Body of pancreas (tissue), 4 donors: ENCODE results near the gene ABCC3. TPM values are rescaled to one million over a fixed set of nuclear protein-coding genes. Genes with fewer than 3 reads are reported as not detected.

ENCODE experiments used
- ATAC-seq: fragments of 150-250 bp; one replicate; pipeline ENCODE4 v1.9.1; 2016
- DNase-seq, 4 donors: peaks; one replicate each; pipeline ENCODE4 v3.0.0-alpha.2; 2019
- H3K27ac ChIP-seq, 4 donors: fragments of 200-600 bp; sonication (generic); 1 replicate in 3 of 4; 2 replicates in 1 of 4; pipeline versions ENCODE4 v1.5.1 to v1.6.1; 2016 to 2019; ENCODE audit warnings: mild to moderate bottlenecking in 1 of 4, mixed read lengths in 1 of 4, moderate library complexity in 1 of 4
- H3K27me3 ChIP-seq, 2 donors: fragments of 200-600 bp; sonication (generic); one replicate each; pipeline ENCODE4 v1.6.0; 2016; ENCODE audit warnings: mild to moderate bottlenecking in 1 of 2
- H3K36me3 ChIP-seq, 2 donors: fragments of 200-600 bp; sonication (generic); replicated peaks in 1 of 2; 2 replicates each; pipeline ENCODE4 v1.5.1; 2016; ENCODE audit warnings: low read depth in 2 of 2; ENCODE audit not compliant: insufficient read depth in 1 of 2
- H3K4me1 ChIP-seq: fragments of 200-600 bp; sonication (generic); one replicate; pipeline ENCODE4 v1.6.0; 2016
- H3K4me3 ChIP-seq, 2 donors: fragments of 200-600 bp; sonication (generic); 1 replicate in 1 of 2; 2 replicates in 1 of 2; pipeline ENCODE4 v1.5.1; 2016 to 2019
- H3K9me3 ChIP-seq, 3 donors: fragments of 200-600 bp; sonication (generic); 1 replicate in 2 of 3; 2 replicates in 1 of 3; pipeline ENCODE4 v1.5.1; 2016
- CTCF ChIP-seq, 7 experiments: fragments of 450-650 bp in 4 of 7; fragments of 200-600 bp in 3 of 7; sonication (generic) in 3 of 7; IDR thresholded peaks; one replicate each; pipeline ENCODE4 v1.5.1; 2016 to 2019; ENCODE audit warnings: antibody characterized with exemption in 7 of 7
- POLR2A ChIP-seq, 3 donors: fragments of 450-650 bp; IDR thresholded peaks; one replicate each; pipeline ENCODE4 v1.6.1; 2016; ENCODE audit warnings: antibody characterized with exemption in 3 of 3, mild to moderate bottlenecking in 2 of 3
- WGBS, 2 donors: methylation state at CpG; one replicate each; pipeline ENCODE4 v1.1.5; 2017; 5-methylcytosine and 5-hydroxymethylcytosine counted together
- intact Hi-C: fragments of 100-400 bp; cut with DNase I; formaldehyde crosslinking; loops from one replicate; pipeline ENCODE4 v1.15.1; 2023
- total RNA-seq, 2 donors: library from RNA; depleted of rRNA; stranded (reverse); fragments of >200 nt; gene quantifications; one replicate each; pipeline ENCODE4 v1.1.0, GENCODE V29; 2016

ABCC3 gene
- total RNA-seq, 2 donors from 2014 or later = 130 to 163 TPM

DNA sequence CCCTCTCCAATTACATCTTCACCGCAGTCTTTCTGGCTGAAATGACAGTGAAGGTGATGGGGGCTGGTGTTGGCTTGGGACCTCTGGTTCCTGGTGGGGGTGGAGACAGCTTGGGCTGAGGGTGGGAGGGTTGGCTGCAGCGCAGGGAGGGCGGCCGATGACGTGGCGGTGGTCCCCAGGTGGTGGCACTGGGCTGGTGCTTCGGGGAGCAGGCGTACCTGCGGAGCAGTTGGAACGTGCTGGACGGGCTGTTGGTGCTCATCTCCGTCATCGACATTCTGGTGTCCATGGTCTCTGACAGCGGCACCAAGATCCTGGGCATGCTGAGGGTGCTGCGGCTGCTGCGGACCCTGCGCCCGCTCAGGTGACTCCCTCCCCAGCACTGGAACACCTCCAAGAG, 31.8 kb upstream of the ABCC3 start:
- DNase-seq (no peak), ATAC-seq (no peak)
- no peak overlapping the region for H3K4me3 ChIP-seq
- TF ChIP-seq CTCF (IDR thresholded peaks at IDR 0.05) = no peak
- TF ChIP-seq POLR2A (IDR thresholded peaks at IDR 0.05) = no peak
- no peaks in the 10 kb centered on the region for H3K36me3 ChIP-seq
- intact Hi-C loops = no loop called here
- H3K27me3 ChIP-seq = no peaks in the 10 kb centered on the region
- H3K4me1 ChIP-seq = peaks cover 8% of the 10 kb centered on the region
- H3K9me3 ChIP-seq = no peaks in the 10 kb centered on the region
- WGBS, 2 donors = 70% methylated on average over 18 of the region's 18 CpGs; no CpG with 5 or more reads in 1 of the 2 donors
- no peak overlapping the region for H3K27ac ChIP-seq

DNA sequence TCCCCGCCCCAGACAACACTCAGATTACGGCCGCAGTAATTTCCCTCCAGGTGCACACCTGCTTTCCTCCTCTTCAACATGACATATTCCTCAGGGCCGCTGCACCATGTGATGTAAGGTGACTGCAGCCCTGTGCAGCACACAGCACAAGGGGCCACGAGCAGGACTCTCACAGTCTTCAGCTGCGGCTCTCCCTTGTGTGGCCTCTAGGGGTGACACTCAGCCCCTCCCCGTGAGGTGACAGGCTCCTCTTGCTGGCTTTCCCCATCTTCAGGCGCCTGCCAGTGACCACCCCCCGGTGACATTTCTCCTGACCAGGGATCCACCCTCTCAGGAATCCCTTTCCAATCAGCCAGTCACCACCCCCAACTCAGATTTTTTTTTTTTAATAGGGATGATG, 31.3 kb upstream of the ABCC3 start:
- 23 to 39% methylated on average over 5 to 9 of the region's 9 CpGs for WGBS, 2 donors
- no peak overlapping the region for H3K27ac ChIP-seq
- TF ChIP-seq CTCF (IDR thresholded peaks at IDR 0.05) = no peak
- no peak for TF ChIP-seq POLR2A (IDR thresholded peaks at IDR 0.05)
- no peaks in the 10 kb centered on the region for H3K9me3 ChIP-seq
- no peak for ATAC-seq
- H3K4me1 ChIP-seq = peaks cover 8% of the 10 kb centered on the region
- no peak overlapping the region for H3K4me3 ChIP-seq
- no peaks in the 10 kb centered on the region for H3K27me3 ChIP-seq
- DNase-seq = no peak
- intact Hi-C loops = no loop called here
- H3K36me3 ChIP-seq = no peaks in the 10 kb centered on the region

DNA sequence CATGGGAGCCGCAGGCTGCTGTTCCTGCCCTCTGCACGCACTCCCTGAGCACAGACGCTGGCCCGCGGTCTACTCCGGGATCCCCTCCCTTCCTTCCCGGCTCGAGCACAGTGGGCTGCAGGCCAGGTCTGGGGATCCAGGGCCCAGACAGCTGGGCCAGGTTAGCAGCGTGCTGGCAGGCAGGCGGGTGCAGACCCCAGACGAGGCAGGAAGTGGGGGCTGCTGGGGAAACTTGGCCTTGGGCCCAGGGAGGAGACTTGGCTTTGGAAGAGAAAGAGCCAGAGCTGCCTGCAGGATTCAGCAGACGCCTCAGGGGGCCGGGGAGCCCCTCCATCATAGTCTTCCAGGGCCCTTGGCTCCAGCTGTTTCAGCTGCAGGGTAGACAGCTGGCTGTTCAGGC, 30.2 kb upstream of the ABCC3 start:
- Histone ChIP-seq H3K4me3 (no peak overlapping the region), H3K27me3 (no peaks in the 10 kb centered on the region), H3K9me3 (no peaks in the 10 kb centered on the region), H3K36me3 (no peaks in the 10 kb centered on the region), H3K4me1 (peaks cover 8% of the 10 kb centered on the region), H3K27ac (no peak overlapping the region)
- intact Hi-C loops = no loop called here
- peak; percentile 40 for ATAC-seq
- peak in 3 of 4 donors; percentile 18 to 39 (median 30) for DNase-seq
- 34 to 41% methylated on average over 9 to 13 of the region's 13 CpGs for WGBS, 2 donors
- no peak for TF ChIP-seq CTCF (IDR thresholded peaks at IDR 0.05)
- TF ChIP-seq POLR2A (IDR thresholded peaks at IDR 0.05) = no peak

- H3K4me1 ChIP-seq = peaks cover 8% of the 10 kb centered on the region
- TF ChIP-seq POLR2A (IDR thresholded peaks at IDR 0.05) (no peak), CTCF (IDR thresholded peaks at IDR 0.05) (no peak)
- H3K9me3 ChIP-seq = no peaks in the 10 kb centered on the region
- intact Hi-C loops = no loop called here
- H3K36me3 ChIP-seq = no peaks in the 10 kb centered on the region
- H3K27ac ChIP-seq = no peak overlapping the region
- no peaks in the 10 kb centered on the region for H3K27me3 ChIP-seq
- ATAC-seq (no peak), DNase-seq (no peak)
- WGBS, 2 donors = 65 to 77% methylated on average over 10 of the region's 10 CpGs
- no peak overlapping the region for H3K4me3 ChIP-seq
Observed at GRCh38 chr17:50605429-50605828, 29.3 kb upstream of the ABCC3 start.

DNA sequence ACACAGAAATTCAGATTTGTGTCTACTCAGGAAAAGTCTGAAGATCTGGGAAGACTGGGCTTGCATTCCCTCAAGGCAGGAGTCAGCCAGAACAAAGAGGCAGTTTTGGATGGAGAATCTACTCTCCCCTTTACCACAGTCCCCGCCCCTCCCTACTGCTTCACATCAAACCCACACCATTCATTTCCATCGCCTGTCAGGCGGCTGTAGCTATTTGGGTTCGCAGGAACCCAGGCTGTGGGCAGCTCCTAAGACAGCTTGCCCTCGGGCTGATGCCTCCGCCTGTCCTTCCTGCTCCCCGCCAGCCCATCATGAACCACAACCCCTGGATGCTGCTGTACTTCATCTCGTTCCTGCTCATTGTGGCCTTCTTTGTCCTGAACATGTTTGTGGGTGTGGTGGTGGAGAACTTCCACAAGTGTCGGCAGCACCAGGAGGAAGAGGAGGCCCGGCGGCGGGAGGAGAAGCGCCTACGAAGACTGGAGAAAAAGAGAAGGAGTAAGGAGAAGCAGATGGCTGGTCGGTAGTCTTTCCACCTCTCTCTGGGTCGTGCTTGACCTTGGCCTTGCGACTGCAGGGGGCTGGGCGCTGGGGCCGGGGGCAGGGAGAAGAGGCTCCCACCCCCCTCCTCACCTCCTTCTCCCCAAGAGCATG, 27.0 kb upstream of the ABCC3 start:
- no peak for ATAC-seq
- TF ChIP-seq POLR2A (IDR thresholded peaks at IDR 0.05) (no peak), CTCF (IDR thresholded peaks at IDR 0.05) (no peak)
- intact Hi-C loops = no loop called here

More for the DNA sequence above, 27.0 kb upstream of the ABCC3 start:
- Histone ChIP-seq H3K27ac (no peak overlapping the region), H3K9me3 (no peaks in the 10 kb centered on the region), H3K4me1 (peaks cover 8% of the 10 kb centered on the region), H3K36me3 (no peaks in the 10 kb centered on the region), H3K4me3 (no peak overlapping the region), H3K27me3 (no peaks in the 10 kb centered on the region)
- no peak for DNase-seq
- 75 to 79% methylated on average over 19 of the region's 19 CpGs for WGBS, 2 donors
